MCF 10A (cell line): Measurements from ENCODE around the gene WDR86. TPM values are rescaled to one million over a fixed set of nuclear protein-coding genes. Genes with fewer than 3 reads are reported as not detected.

Source experiments
- BruUV-seq: library from RNA; stranded (reverse); fragments of 400-500 nt; replicated peaks from 2 replicates; lab custom pipeline; 2021; lab: Mats Ljungman, UMichigan
- CTCF ChIA-PET: fragments of 300-600 bp; sonication (Branson Sonifier 250); formaldehyde crosslinking; extraction: SDS; loops from one replicate; lab custom pipeline; 2021; ENCODE audit warnings: antibody characterized with exemption, inconsistent platforms; lab: Yijun Ruan, JAX
- POLR2A ChIA-PET: fragments of 300-600, 350-650 bp; sonication (Branson Sonifier 250); formaldehyde crosslinking; extraction: SDS; loops from one replicate; lab custom pipeline; 2020; ENCODE audit warnings: antibody characterized with exemption, inconsistent platforms; lab: Yijun Ruan, JAX
- DNase-seq: peaks from one replicate; pipeline ENCODE4 v3.0.0-alpha.2; 2018; ENCODE audit not compliant: unreplicated experiment
- H3K27ac Mint-ChIP-seq: one replicate; pipeline ENCODE4 v1.8.0; 2022; ENCODE audit warnings: mild to moderate bottlenecking, low read depth, mixed read lengths; ENCODE audit not compliant: unreplicated experiment
- H3K27me3 Mint-ChIP-seq: one replicate; pipeline ENCODE4 v1.8.0; 2022; ENCODE audit warnings: mixed read lengths; ENCODE audit not compliant: insufficient read depth, unreplicated experiment
- H3K36me3 Mint-ChIP-seq: one replicate; pipeline ENCODE4 v1.8.0; 2022; ENCODE audit warnings: mild to moderate bottlenecking, moderate library complexity, mixed read lengths; ENCODE audit not compliant: insufficient read depth, unreplicated experiment
- H3K4me1 Mint-ChIP-seq: one replicate; pipeline ENCODE4 v1.8.0; 2022; ENCODE audit warnings: mixed read lengths; ENCODE audit not compliant: insufficient read depth, unreplicated experiment
- H3K4me3 Mint-ChIP-seq: one replicate; pipeline ENCODE4 v1.8.0; 2022; ENCODE audit warnings: mild to moderate bottlenecking, moderate library complexity, mixed read lengths; ENCODE audit not compliant: unreplicated experiment
- H3K9me3 Mint-ChIP-seq: one replicate; pipeline ENCODE4 v1.8.0; 2022; ENCODE audit warnings: mixed read lengths; ENCODE audit not compliant: unreplicated experiment
- CTCF ChIP-seq: fragments of 200-600 bp; IDR thresholded peaks from one replicate; pipeline ENCODE4 v1.8.0; 2022; ENCODE audit warnings: antibody characterized with exemption, mild to moderate bottlenecking; ENCODE audit not compliant: unreplicated experiment
- intact Hi-C: fragments of 100-400 bp; cut with micrococcal nuclease; formaldehyde crosslinking; loops from 2 replicates; pipeline ENCODE4 v1.14.1; 2022
- total RNA-seq: library from RNA; stranded (reverse); gene quantifications from 2 replicates; pipeline ENCODE4 v1.2.3, GENCODE V29; 2022

Gene WDR86
- total RNA-seq, 1 experiment from 2014 or later, result not detected

DNA sequence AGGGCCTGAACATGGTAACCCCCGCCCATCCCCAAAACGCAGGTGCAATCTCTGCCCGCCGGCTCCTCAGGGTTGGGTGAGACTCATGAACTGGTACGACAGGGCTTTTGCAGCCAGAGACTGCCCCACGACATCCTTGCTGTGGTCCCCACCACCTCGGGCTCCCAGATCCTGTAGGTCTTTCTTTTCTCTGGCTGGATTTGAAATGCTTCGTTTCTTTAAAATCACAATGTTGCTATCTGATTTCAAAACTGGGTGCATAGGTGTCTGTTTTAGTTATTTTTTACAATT lies 21.9 kb downstream of the WDR86 start:
- peaks cover 37% of the 10 kb centered on the region for H3K27me3 Mint-ChIP-seq
- no peak for TF ChIP-seq CTCF
- intact Hi-C loops, result no loop called here
- H3K4me1 Mint-ChIP-seq, result no peaks in the 10 kb centered on the region
- no peak overlapping the region for H3K4me3 Mint-ChIP-seq
- H3K36me3 Mint-ChIP-seq, result peaks cover 6% of the 10 kb centered on the region
- CTCF ChIA-PET, result no interaction called here
- POLR2A ChIA-PET, result no interaction called here
- H3K27ac Mint-ChIP-seq, result no peak overlapping the region
- DNase-seq, result no peak
- BruUV-seq, result no TSS peak
- no peaks in the 10 kb centered on the region for H3K9me3 Mint-ChIP-seq

GRCh38 chr7:151387161-151388006 lies 22.5 kb downstream of the WDR86 start:
- Mint-ChIP-seq H3K36me3 (peaks cover 7% of the 10 kb centered on the region), H3K27ac (no peak overlapping the region), H3K27me3 (peaks cover 33% of the 10 kb centered on the region), H3K9me3 (no peaks in the 10 kb centered on the region), H3K4me1 (no peaks in the 10 kb centered on the region), H3K4me3 (no peak overlapping the region)
- TF ChIP-seq CTCF, result no peak
- BruUV-seq, result no TSS peak
- intact Hi-C loops, result no loop called here
- no peak for DNase-seq
- ChIA-PET CTCF (no interaction called here), POLR2A (no interaction called here)

GRCh38 chr7:151386301-151387160 lies 23.3 kb downstream of the WDR86 start:
- no peaks in the 10 kb centered on the region for H3K4me1 Mint-ChIP-seq
- TF ChIP-seq CTCF, result no peak
- H3K27me3 Mint-ChIP-seq, result peaks cover 28% of the 10 kb centered on the region
- no peak overlapping the region for H3K4me3 Mint-ChIP-seq
- peak; percentile 38 for DNase-seq
- no TSS peak for BruUV-seq
- ChIA-PET CTCF (no interaction called here), POLR2A (no interaction called here)
- H3K27ac Mint-ChIP-seq, result no peak overlapping the region
- H3K9me3 Mint-ChIP-seq, result no peaks in the 10 kb centered on the region
- peaks cover 12% of the 10 kb centered on the region for H3K36me3 Mint-ChIP-seq
- intact Hi-C loops, result no loop called here

GRCh38 chr7:151385626-151386300 lies 24.1 kb downstream of the WDR86 start:
- Mint-ChIP-seq H3K27me3 (peaks cover 21% of the 10 kb centered on the region), H3K4me3 (no peak overlapping the region), H3K4me1 (no peaks in the 10 kb centered on the region), H3K27ac (no peak overlapping the region), H3K36me3 (peaks cover 12% of the 10 kb centered on the region), H3K9me3 (no peaks in the 10 kb centered on the region)
- POLR2A ChIA-PET, result no interaction called here
- DNase-seq, result no peak
- no TSS peak for BruUV-seq
- CTCF ChIA-PET, result no interaction called here
- TF ChIP-seq CTCF, result no peak
- intact Hi-C loops, result no loop called here
